ENCODE measurements around the gene INO80E. TPM values are rescaled to one million over a fixed set of nuclear protein-coding genes. Genes with fewer than 3 reads are reported as not detected.

INO80E gene
- polyA plus RNA-seq, 2 of the 4 experiments (the other 2 are of a cell fraction): 41.3 to 89.0 TPM

DNA sequence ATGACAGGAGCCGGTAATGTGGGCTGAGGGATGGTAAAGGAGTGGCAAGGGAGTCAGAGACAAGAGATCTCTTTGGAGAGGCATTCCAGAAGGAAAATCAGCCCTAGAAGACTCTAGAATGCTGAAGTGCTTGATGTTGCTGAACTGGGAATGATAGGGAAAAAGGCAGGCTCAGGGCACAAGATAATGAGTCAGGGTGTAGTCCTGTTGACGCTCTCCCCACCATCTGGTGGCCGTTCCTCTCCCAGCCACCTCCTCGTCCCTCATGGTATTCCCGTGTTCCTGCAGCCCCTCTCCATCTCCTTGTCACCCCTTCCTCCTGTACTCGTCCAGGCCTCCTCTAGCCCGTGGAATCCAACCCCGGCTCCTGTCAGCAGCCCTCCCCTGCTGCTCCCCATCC lies 58.4 kb downstream of the INO80E start (continued):
- TF ChIP-seq, protein P1, sequence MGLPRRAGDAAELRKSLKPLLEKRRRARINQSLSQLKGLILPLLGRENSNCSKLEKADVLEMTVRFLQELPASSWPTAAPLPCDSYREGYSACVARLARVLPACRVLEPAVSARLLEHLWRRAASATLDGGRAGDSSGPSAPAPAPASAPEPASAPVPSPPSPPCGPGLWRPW (IDR thresholded peaks at IDR 0.05): no peak

DNA sequence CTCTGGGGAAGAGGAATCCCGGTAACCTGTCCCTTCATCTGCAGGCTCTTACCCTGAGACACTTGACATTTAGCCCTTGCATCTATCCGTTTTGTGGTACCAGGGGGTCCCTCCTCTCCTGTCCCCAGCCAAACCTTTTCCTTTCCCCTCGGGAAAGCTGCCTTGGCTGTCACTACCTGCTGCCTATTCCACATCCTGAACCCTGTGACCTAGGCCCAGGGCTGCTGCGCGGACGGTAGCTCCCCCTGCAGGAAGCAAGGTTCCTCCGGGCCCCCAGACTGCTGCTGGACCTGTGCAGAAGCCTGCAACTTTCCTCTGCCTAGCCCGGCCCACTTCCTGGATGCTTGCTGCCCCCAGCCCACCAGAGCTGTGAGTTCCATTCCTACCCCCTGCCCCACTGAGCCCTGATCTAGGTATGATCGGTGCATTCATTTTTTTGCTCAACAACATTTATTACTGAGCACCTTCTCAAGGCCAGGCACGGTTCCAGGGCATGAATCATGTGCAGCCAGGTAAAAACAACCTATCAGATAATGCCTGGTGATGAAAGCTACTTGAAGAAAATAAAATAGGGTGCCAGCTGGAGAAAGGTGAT lies 59.0 kb downstream of the INO80E start:
- TF ChIP-seq NPAS2 (CRISPR knock-in tag; IDR thresholded peaks at IDR 0.05; ENCODE audit: borderline replicate concordance) (no peak), CHD4 (IDR thresholded peaks at IDR 0.05; ENCODE audit: borderline replicate concordance) (no peak), FOSB (CRISPR knock-in tag; IDR thresholded peaks at IDR 0.05) (no peak), POLR2AphosphoS2 (conservative IDR thresholded peaks at IDR 0.05; ENCODE audit: low read length) (no peak), JUN (IDR thresholded peaks at IDR 0.05) (no peak), JUNB (IDR thresholded peaks at IDR 0.05) (no peak), CBX2 (IDR thresholded peaks at IDR 0.05; ENCODE audit: borderline replicate concordance, low read depth) (no peak), RAD21 (conservative IDR thresholded peaks at IDR 0.05 in 1 of 2, IDR thresholded peaks at IDR 0.05 in 1 of 2) (peak in 1 of 2 experiments; percentile 50; a peak in 3 of 5 replicates)
- TF ChIP-seq, protein P2, sequence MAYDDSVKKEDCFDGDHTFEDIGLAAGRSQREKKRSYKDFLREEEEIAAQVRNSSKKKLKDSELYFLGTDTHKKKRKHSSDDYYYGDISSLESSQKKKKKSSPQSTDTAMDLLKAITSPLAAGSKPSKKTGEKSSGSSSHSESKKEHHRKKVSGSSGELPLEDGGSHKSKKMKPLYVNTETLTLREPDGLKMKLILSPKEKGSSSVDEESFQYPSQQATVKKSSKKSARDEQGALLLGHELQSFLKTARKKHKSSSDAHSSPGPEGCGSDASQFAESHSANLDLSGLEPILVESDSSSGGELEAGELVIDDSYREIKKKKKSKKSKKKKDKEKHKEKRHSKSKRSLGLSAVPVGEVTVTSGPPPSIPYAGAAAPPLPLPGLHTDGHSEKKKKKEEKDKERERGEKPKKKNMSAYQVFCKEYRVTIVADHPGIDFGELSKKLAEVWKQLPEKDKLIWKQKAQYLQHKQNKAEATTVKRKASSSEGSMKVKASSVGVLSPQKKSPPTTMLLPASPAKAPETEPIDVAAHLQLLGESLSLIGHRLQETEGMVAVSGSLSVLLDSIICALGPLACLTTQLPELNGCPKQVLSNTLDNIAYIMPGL (CRISPR knock-in tag; IDR thresholded peaks at IDR 0.05; ENCODE audit: borderline replicate concordance): no peak
- TF ChIP-seq, protein P3, sequence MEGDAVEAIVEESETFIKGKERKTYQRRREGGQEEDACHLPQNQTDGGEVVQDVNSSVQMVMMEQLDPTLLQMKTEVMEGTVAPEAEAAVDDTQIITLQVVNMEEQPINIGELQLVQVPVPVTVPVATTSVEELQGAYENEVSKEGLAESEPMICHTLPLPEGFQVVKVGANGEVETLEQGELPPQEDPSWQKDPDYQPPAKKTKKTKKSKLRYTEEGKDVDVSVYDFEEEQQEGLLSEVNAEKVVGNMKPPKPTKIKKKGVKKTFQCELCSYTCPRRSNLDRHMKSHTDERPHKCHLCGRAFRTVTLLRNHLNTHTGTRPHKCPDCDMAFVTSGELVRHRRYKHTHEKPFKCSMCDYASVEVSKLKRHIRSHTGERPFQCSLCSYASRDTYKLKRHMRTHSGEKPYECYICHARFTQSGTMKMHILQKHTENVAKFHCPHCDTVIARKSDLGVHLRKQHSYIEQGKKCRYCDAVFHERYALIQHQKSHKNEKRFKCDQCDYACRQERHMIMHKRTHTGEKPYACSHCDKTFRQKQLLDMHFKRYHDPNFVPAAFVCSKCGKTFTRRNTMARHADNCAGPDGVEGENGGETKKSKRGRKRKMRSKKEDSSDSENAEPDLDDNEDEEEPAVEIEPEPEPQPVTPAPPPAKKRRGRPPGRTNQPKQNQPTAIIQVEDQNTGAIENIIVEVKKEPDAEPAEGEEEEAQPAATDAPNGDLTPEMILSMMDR (IDR thresholded peaks at IDR 0.05): peak; percentile 38
- TF ChIP-seq, protein P4, sequence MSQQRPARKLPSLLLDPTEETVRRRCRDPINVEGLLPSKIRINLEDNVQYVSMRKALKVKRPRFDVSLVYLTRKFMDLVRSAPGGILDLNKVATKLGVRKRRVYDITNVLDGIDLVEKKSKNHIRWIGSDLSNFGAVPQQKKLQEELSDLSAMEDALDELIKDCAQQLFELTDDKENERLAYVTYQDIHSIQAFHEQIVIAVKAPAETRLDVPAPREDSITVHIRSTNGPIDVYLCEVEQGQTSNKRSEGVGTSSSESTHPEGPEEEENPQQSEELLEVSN (IDR thresholded peaks at IDR 0.05; ENCODE audit: borderline replicate concordance, low read depth): no peak
- ATAC-seq (peak; percentile 80 to 87), DNase-seq (ENCODE audit: low read depth in 1 of 2, low spot score in 1 of 2) (peak; percentile 67 to 81), FAIRE-seq (no peak)
- H3K4me3 ChIP-seq: no peak overlapping the region
- WGBS (ENCODE audit: missing lambda C conversion rate): 34% methylated on average over 9 of the region's 10 CpGs
- peak overlapping the region in 1 of 2 experiments; percentile 88; a peak in 1 of 6 replicates for H3K27ac ChIP-seq
- no peaks in the 10 kb centered on the region for H3K9me3 ChIP-seq
- peaks cover 22% of the 10 kb centered on the region for H3K4me1 ChIP-seq
- ChIA-PET CTCF (interaction anchor here (0.8 to 7.3 kb wide), 15 partner anchors 8 to 363 kb away, joined by 3 to 44 read pairs (median 4); partner anchors contain the start of genes ALDOA, PAGR1, PPP4C and TBX6), POLR2A (interaction anchor here (0.6 to 4.6 kb wide), 3 partner anchors 9 to 101 kb away, joined by 3 to 51 read pairs (median 5); partner anchors contain the start of gene ALDOA)
- H3K4me2 ChIP-seq: peak overlapping the region; percentile 30; the same call in 2 of the 3 replicates

Other genes with a start within 250 kb of the INO80E start
- not detected in 2 replicates for gene ZG16, start 218.0 kb upstream of the INO80E start, polyA plus RNA-seq (2011; rRNA removed)
- not detected in 3 replicates for gene ZG16, start 218.0 kb upstream of the INO80E start, polyA plus RNA-seq (2017; fragmentation: RNase III; extraction: RNeasy Plus Mini Kit Qiagen cat#74134 plus additional on column Dnase treatment)
- 64.3 and 85.9 TPM in 2 replicates for gene KIF22, start 205.5 kb upstream of the INO80E start, polyA plus RNA-seq (2011; rRNA removed)
- gene KIF22, start 205.5 kb upstream of the INO80E start, polyA plus RNA-seq (2017; fragmentation: RNase III; extraction: RNeasy Plus Mini Kit Qiagen cat#74134 plus additional on column Dnase treatment): 70.0 to 73.7 TPM (median 72.6 TPM) in 3 replicates
- gene MAZ, start 189.7 kb upstream of the INO80E start, polyA plus RNA-seq (2011; rRNA removed): 79.6 and 99.7 TPM in 2 replicates
- gene MAZ, start 189.7 kb upstream of the INO80E start, polyA plus RNA-seq (2017; fragmentation: RNase III; extraction: RNeasy Plus Mini Kit Qiagen cat#74134 plus additional on column Dnase treatment): 216 to 231 TPM (median 221 TPM) in 3 replicates
- 0.25 and 0.34 TPM in 2 replicates for gene PRRT2, start 184.0 kb upstream of the INO80E start, polyA plus RNA-seq (2011; rRNA removed)
- 0.34 to 0.55 TPM (median 0.44 TPM) in 3 replicates for gene PRRT2, start 184.0 kb upstream of the INO80E start, polyA plus RNA-seq (2017; fragmentation: RNase III; extraction: RNeasy Plus Mini Kit Qiagen cat#74134 plus additional on column Dnase treatment)
- gene PAGR1, start 180.1 kb upstream of the INO80E start, polyA plus RNA-seq (2011; rRNA removed): 18.9 and 26.7 TPM in 2 replicates
- gene PAGR1, start 180.1 kb upstream of the INO80E start, polyA plus RNA-seq (2017; fragmentation: RNase III; extraction: RNeasy Plus Mini Kit Qiagen cat#74134 plus additional on column Dnase treatment): 41.0 to 44.5 TPM (median 43.1 TPM) in 3 replicates
- 73.3 and 87.7 TPM in 2 replicates for gene MVP, start 175.8 kb upstream of the INO80E start, polyA plus RNA-seq (2011; rRNA removed)
- 86.2 to 109 TPM (median 106 TPM) in 3 replicates for gene MVP, start 175.8 kb upstream of the INO80E start, polyA plus RNA-seq (2017; fragmentation: RNase III; extraction: RNeasy Plus Mini Kit Qiagen cat#74134 plus additional on column Dnase treatment)
- gene CDIPT, start 133.0 kb upstream of the INO80E start, polyA plus RNA-seq (2011; rRNA removed): 64.0 and 84.3 TPM in 2 replicates
- 60.3 to 72.1 TPM (median 71.2 TPM) in 3 replicates for gene CDIPT, start 133.0 kb upstream of the INO80E start, polyA plus RNA-seq (2017; fragmentation: RNase III; extraction: RNeasy Plus Mini Kit Qiagen cat#74134 plus additional on column Dnase treatment)
- gene SEZ6L2, start 96.7 kb upstream of the INO80E start, polyA plus RNA-seq (2011; rRNA removed): 4.3 and 5.1 TPM in 2 replicates
- 9.0 to 12.6 TPM (median 11.4 TPM) in 3 replicates for gene SEZ6L2, start 96.7 kb upstream of the INO80E start, polyA plus RNA-seq (2017; fragmentation: RNase III; extraction: RNeasy Plus Mini Kit Qiagen cat#74134 plus additional on column Dnase treatment)
- gene ASPHD1, start 95.8 kb upstream of the INO80E start, polyA plus RNA-seq (2011; rRNA removed): 3.7 and 4.6 TPM in 2 replicates
- gene ASPHD1, start 95.8 kb upstream of the INO80E start, polyA plus RNA-seq (2017; fragmentation: RNase III; extraction: RNeasy Plus Mini Kit Qiagen cat#74134 plus additional on column Dnase treatment): 20.6 to 22.2 TPM (median 21.6 TPM) in 3 replicates
- 14.6 and 15.3 TPM in 2 replicates for gene KCTD13, start 70.0 kb upstream of the INO80E start, polyA plus RNA-seq (2011; rRNA removed)
- gene KCTD13, start 70.0 kb upstream of the INO80E start, polyA plus RNA-seq (2017; fragmentation: RNase III; extraction: RNeasy Plus Mini Kit Qiagen cat#74134 plus additional on column Dnase treatment): 11.9 to 13.3 TPM (median 12.7 TPM) in 3 replicates
- 65.1 and 82.5 TPM in 2 replicates for gene TMEM219, start 34.2 kb upstream of the INO80E start, polyA plus RNA-seq (2011; rRNA removed)
- 68.1 to 77.2 TPM (median 74.4 TPM) in 3 replicates for gene TMEM219, start 34.2 kb upstream of the INO80E start, polyA plus RNA-seq (2017; fragmentation: RNase III; extraction: RNeasy Plus Mini Kit Qiagen cat#74134 plus additional on column Dnase treatment)
- 13.7 TPM in 2 replicates for gene TAOK2, start 22.4 kb upstream of the INO80E start, polyA plus RNA-seq (2011; rRNA removed)
- gene TAOK2, start 22.4 kb upstream of the INO80E start, polyA plus RNA-seq (2017; fragmentation: RNase III; extraction: RNeasy Plus Mini Kit Qiagen cat#74134 plus additional on column Dnase treatment): 28.2 to 30.8 TPM (median 30.7 TPM) in 3 replicates
- gene HIRIP3, start 624 bp upstream of the INO80E start, polyA plus RNA-seq (2011; rRNA removed): 11.5 and 13.5 TPM in 2 replicates
- gene HIRIP3, start 624 bp upstream of the INO80E start, polyA plus RNA-seq (2017; fragmentation: RNase III; extraction: RNeasy Plus Mini Kit Qiagen cat#74134 plus additional on column Dnase treatment): 16.7 to 19.5 TPM (median 17.0 TPM) in 3 replicates
- 2.5 and 3.4 TPM in 2 replicates for gene DOC2A, start 14.8 kb downstream of the INO80E start, polyA plus RNA-seq (2011; rRNA removed)
- 4.6 to 6.7 TPM (median 5.5 TPM) in 3 replicates for gene DOC2A, start 14.8 kb downstream of the INO80E start, polyA plus RNA-seq (2017; fragmentation: RNase III; extraction: RNeasy Plus Mini Kit Qiagen cat#74134 plus additional on column Dnase treatment)
- gene C16orf92, start 27.0 kb downstream of the INO80E start, polyA plus RNA-seq (2011; rRNA removed): not detected in 2 replicates
- not detected in 3 replicates for gene C16orf92, start 27.0 kb downstream of the INO80E start, polyA plus RNA-seq (2017; fragmentation: RNase III; extraction: RNeasy Plus Mini Kit Qiagen cat#74134 plus additional on column Dnase treatment)
- gene TLCD3B, start 35.0 kb downstream of the INO80E start, polyA plus RNA-seq (2011; rRNA removed): 0.16 and 0.30 TPM in 2 replicates
- gene TLCD3B, start 35.0 kb downstream of the INO80E start, polyA plus RNA-seq (2017; fragmentation: RNase III; extraction: RNeasy Plus Mini Kit Qiagen cat#74134 plus additional on column Dnase treatment): 0.35 to 0.71 TPM (median 0.68 TPM) in 3 replicates
- 741 and 761 TPM in 2 replicates for gene ALDOA, start 69.5 kb downstream of the INO80E start, polyA plus RNA-seq (2011; rRNA removed)
- gene ALDOA, start 69.5 kb downstream of the INO80E start, polyA plus RNA-seq (2017; fragmentation: RNase III; extraction: RNeasy Plus Mini Kit Qiagen cat#74134 plus additional on column Dnase treatment): 1,254 to 1,331 TPM (median 1,286 TPM) in 3 replicates
- 102 and 117 TPM in 2 replicates for gene PPP4C, start 79.8 kb downstream of the INO80E start, polyA plus RNA-seq (2011; rRNA removed)
- gene PPP4C, start 79.8 kb downstream of the INO80E start, polyA plus RNA-seq (2017; fragmentation: RNase III; extraction: RNeasy Plus Mini Kit Qiagen cat#74134 plus additional on column Dnase treatment): 107 to 117 TPM (median 115 TPM) in 3 replicates
- 0.11 and 0.14 TPM in 2 replicates for gene TBX6, start 95.7 kb downstream of the INO80E start, polyA plus RNA-seq (2011; rRNA removed)
- gene TBX6, start 95.7 kb downstream of the INO80E start, polyA plus RNA-seq (2017; fragmentation: RNase III; extraction: RNeasy Plus Mini Kit Qiagen cat#74134 plus additional on column Dnase treatment): 0.26 to 0.63 TPM (median 0.62 TPM) in 3 replicates
- 4.5 and 5.5 TPM in 2 replicates for gene YPEL3, start 100.0 kb downstream of the INO80E start, polyA plus RNA-seq (2011; rRNA removed)
- 6.1 to 8.3 TPM (median 8.1 TPM) in 3 replicates for gene YPEL3, start 100.0 kb downstream of the INO80E start, polyA plus RNA-seq (2017; fragmentation: RNase III; extraction: RNeasy Plus Mini Kit Qiagen cat#74134 plus additional on column Dnase treatment)
- gene GDPD3, start 117.3 kb downstream of the INO80E start, polyA plus RNA-seq (2011; rRNA removed): 0.58 and 1.1 TPM in 2 replicates
- gene GDPD3, start 117.3 kb downstream of the INO80E start, polyA plus RNA-seq (2017; fragmentation: RNase III; extraction: RNeasy Plus Mini Kit Qiagen cat#74134 plus additional on column Dnase treatment): 1.3 to 2.4 TPM (median 1.8 TPM) in 3 replicates
- 26.1 and 27.2 TPM in 2 replicates for gene MAPK3, start 127.0 kb downstream of the INO80E start, polyA plus RNA-seq (2011; rRNA removed)
- 34.7 to 46.0 TPM (median 45.0 TPM) in 3 replicates for gene MAPK3, start 127.0 kb downstream of the INO80E start, polyA plus RNA-seq (2017; fragmentation: RNase III; extraction: RNeasy Plus Mini Kit Qiagen cat#74134 plus additional on column Dnase treatment)
- gene CORO1A, start 187.4 kb downstream of the INO80E start, polyA plus RNA-seq (2011; rRNA removed): 0.82 and 0.83 TPM in 2 replicates
- gene CORO1A, start 187.4 kb downstream of the INO80E start, polyA plus RNA-seq (2017; fragmentation: RNase III; extraction: RNeasy Plus Mini Kit Qiagen cat#74134 plus additional on column Dnase treatment): 4.1 to 5.9 TPM (median 5.3 TPM) in 3 replicates
- gene BOLA2B, start 197.4 kb downstream of the INO80E start, polyA plus RNA-seq (2011; rRNA removed): 43.9 and 53.8 TPM in 2 replicates
- gene BOLA2B, start 197.4 kb downstream of the INO80E start, polyA plus RNA-seq (2017; fragmentation: RNase III; extraction: RNeasy Plus Mini Kit Qiagen cat#74134 plus additional on column Dnase treatment): 236 to 258 TPM (median 244 TPM) in 3 replicates
- gene SLX1A, start 197.6 kb downstream of the INO80E start, polyA plus RNA-seq (2011; rRNA removed): 3.5 and 17.5 TPM in 2 replicates
- 28.0 to 32.2 TPM (median 28.4 TPM) in 3 replicates for gene SLX1A, start 197.6 kb downstream of the INO80E start, polyA plus RNA-seq (2017; fragmentation: RNase III; extraction: RNeasy Plus Mini Kit Qiagen cat#74134 plus additional on column Dnase treatment)
- gene SULT1A3, start 203.0 kb downstream of the INO80E start, polyA plus RNA-seq (2011; rRNA removed): 8.0 and 11.5 TPM in 2 replicates
- 7.9 to 8.8 TPM (median 8.3 TPM) in 3 replicates for gene SULT1A3, start 203.0 kb downstream of the INO80E start, polyA plus RNA-seq (2017; fragmentation: RNase III; extraction: RNeasy Plus Mini Kit Qiagen cat#74134 plus additional on column Dnase treatment)

Data from A549 (cell line).